GM23248 (cell line): ENCODE data around the gene TNRC6B. TPM values are rescaled to one million over a fixed set of nuclear protein-coding genes. Genes with fewer than 3 reads are reported as not detected.
A peak's percentile ranks its signal among the peaks of the same experiment; 100 is the strongest.

ENCODE experiments used
- DNase-seq: peaks from one replicate; pipeline ENCODE4 v3.0.0-alpha.2; 2015
- H2AFZ ChIP-seq: fragments of 200-600 bp; sonication (generic); 2 replicates; pipeline ENCODE4 v1.6.1; 2016; ENCODE audit warnings: antibody characterized with exemption
- H3F3A ChIP-seq: fragments of 200-600 bp; sonication (generic); 2 replicates; pipeline ENCODE4 v1.6.1; 2016; ENCODE audit warnings: mild to moderate bottlenecking, antibody characterized with exemption, mixed run types; ENCODE audit not compliant: insufficient read depth
- H3K27ac ChIP-seq: fragments of 200-600 bp; sonication (generic); 2 replicates; pipeline ENCODE4 v1.5.1; 2016; ENCODE audit warnings: mild to moderate bottlenecking
- H3K27me3 ChIP-seq: fragments of 200-600 bp; sonication (generic); replicated peaks from 2 replicates; pipeline ENCODE4 v1.6.1; 2016; ENCODE audit warnings: mild to moderate bottlenecking; ENCODE audit not compliant: insufficient read depth
- H3K36me3 ChIP-seq: fragments of 200-600 bp; sonication (generic); 2 replicates; pipeline ENCODE4 v1.6.1; 2016; ENCODE audit warnings: low read depth, mild to moderate bottlenecking
- H3K4me1 ChIP-seq: fragments of 200-600 bp; sonication (generic); 2 replicates; pipeline ENCODE4 v1.6.1; 2016; ENCODE audit warnings: mild to moderate bottlenecking; ENCODE audit not compliant: insufficient read depth
- H3K4me2 ChIP-seq: fragments of 200-600 bp; sonication (generic); one replicate; pipeline ENCODE4 v1.6.1; 2016; ENCODE audit warnings: mild to moderate bottlenecking; ENCODE audit not compliant: unreplicated experiment
- H3K4me3 ChIP-seq: fragments of 200-600 bp; sonication (generic); 2 replicates; pipeline ENCODE4 v1.5.1; 2016; ENCODE audit warnings: mild to moderate bottlenecking
- H3K79me2 ChIP-seq: fragments of 200-600 bp; sonication (generic); 2 replicates; pipeline ENCODE4 v1.6.1; 2016; ENCODE audit warnings: mild to moderate bottlenecking; ENCODE audit not compliant: insufficient read depth
- H3K9ac ChIP-seq: fragments of 200-600 bp; sonication (generic); 2 replicates; pipeline ENCODE4 v1.6.1; 2016; ENCODE audit warnings: mild to moderate bottlenecking
- H3K9me2 ChIP-seq: fragments of 200-600 bp; sonication (generic); 2 replicates; pipeline ENCODE4 v1.6.1; 2016; ENCODE audit warnings: mixed run types, mild to moderate bottlenecking, moderate library complexity; ENCODE audit not compliant: insufficient read depth
- H3K9me3 ChIP-seq: fragments of 200-600 bp; sonication (generic); one replicate; pipeline ENCODE4 v1.6.1; 2017; ENCODE audit warnings: low read depth
- H4K20me1 ChIP-seq: fragments of 200-600 bp; sonication (generic); 2 replicates; pipeline ENCODE4 v1.6.0; 2016; ENCODE audit not compliant: insufficient read depth
- EZH2 ChIP-seq: fragments of 200-600 bp; sonication (generic); IDR thresholded peaks from 2 replicates; pipeline ENCODE4 v1.6.1; 2018; ENCODE audit warnings: antibody characterized with exemption, mild to moderate bottlenecking; ENCODE audit not compliant: insufficient read depth, poor library complexity, severe bottlenecking
- EZH2phosphoT487 ChIP-seq: fragments of 200-600 bp; sonication (generic); IDR thresholded peaks from 2 replicates; pipeline ENCODE4 v1.6.1; 2018; ENCODE audit warnings: antibody characterized with exemption, moderate library complexity, mild to moderate bottlenecking, low read depth; ENCODE audit not compliant: insufficient read depth
- WGBS, 2 experiments: methylation state at CpG; one replicate each; pipeline ENCODE4 v1.1.6; 2015 to 2017; ENCODE audit warnings: low lambda C conversion rate in 2 of 2, low coverage in 1 of 2; ENCODE audit errors: missing lambda C conversion rate in 2 of 2; 5-methylcytosine and 5-hydroxymethylcytosine counted together
- in situ Hi-C: fragments of 300-500 bp; cut with MboI; formaldehyde crosslinking; loops from 2 replicates; pipeline ENCODE4 v1.15.0; 2020
- polyA plus RNA-seq: library from polyadenylated mRNA; unstranded; fragments of >200 nt; fragmentation: Nextera tagmentation; extraction: Ambion mirVana; gene quantifications from 2 replicates; pipeline ENCODE4 v1.2.1, GENCODE V29; 2016
- total RNA-seq: library from RNA; depleted of rRNA; stranded (reverse); fragments of >200 nt; shearing (Covaris generic); gene quantifications from 2 replicates; pipeline ENCODE4 v1.2.3, GENCODE V29; 2014

Gene TNRC6B
- total and polyA plus RNA-seq, 2 experiments from 2014 or later: 14.1 to 21.1 TPM

DNA sequence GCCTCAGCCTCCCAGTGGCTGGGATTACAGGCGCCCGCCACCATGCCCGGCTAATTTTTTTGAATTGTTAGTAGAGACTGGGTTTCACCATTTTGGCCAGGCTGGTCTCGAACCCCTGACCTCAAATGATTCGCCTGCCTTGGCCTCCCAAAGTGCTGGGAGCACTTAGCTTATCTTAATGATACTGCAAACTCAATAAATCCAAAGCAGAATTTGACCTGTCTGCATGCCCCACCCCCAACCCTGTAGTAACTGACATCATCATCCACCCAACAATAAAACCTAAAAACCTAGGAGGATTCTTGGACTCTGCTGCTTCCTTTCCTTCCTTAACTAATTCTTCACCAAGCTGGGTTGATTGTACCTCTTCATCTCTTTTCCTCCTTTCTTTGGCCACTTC, 162.3 kb downstream of the TNRC6B start:
- Histone ChIP-seq H3K27me3 (no peaks in the 10 kb centered on the region), H3K36me3 (no peaks in the 10 kb centered on the region), H3K9me3 (no peaks in the 10 kb centered on the region), H3K9ac (no peak overlapping the region), H3K9me2 (no peaks in the 10 kb centered on the region), H2AFZ (no peak overlapping the region), H3K79me2 (no peaks in the 10 kb centered on the region), H3K4me1 (0 out of 2 replicates have a peak, but pooled peaks cover under 1% of the 10 kb centered on the region), H4K20me1 (no peaks in the 10 kb centered on the region), H3K4me2 (no peak overlapping the region), H3K27ac (no peak overlapping the region), H3F3A (0 out of 2 replicates have a peak, but pooled peaks cover 11% of the 10 kb centered on the region), H3K4me3 (no peak overlapping the region)
- in situ Hi-C loops: loop anchor here (10.0 to 25.0 kb wide), 2 partner anchors 295 to 778 kb away; partner anchors contain the start of gene CACNA1I
- 97 to 98% methylated on average over 5 of the region's 5 CpGs for WGBS, 2 experiments
- no peak for DNase-seq
- TF ChIP-seq EZH2phosphoT487 (no peak), EZH2 (no peak)

DNA sequence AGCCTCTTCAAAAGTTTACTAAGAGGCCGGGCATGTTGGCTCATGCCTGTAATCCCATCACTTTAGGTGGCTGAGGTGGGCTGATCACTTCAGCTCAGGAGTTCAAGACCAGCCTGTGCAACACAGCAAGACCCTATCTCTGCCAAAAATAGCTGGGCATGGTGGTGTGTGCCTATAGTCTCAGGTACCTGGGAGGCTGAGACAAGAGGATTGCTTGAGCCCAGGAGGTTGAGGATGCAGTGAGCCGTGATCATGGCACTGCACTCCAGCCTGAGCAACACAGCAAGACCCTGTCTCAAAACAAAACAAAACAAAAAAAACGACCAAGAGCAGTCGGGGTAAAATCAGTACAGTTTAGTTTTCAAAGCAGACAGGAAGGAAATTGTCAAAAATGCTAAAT, 163.9 kb downstream of the TNRC6B start:
- Histone ChIP-seq H3K9ac (no peak overlapping the region), H3K9me3 (no peaks in the 10 kb centered on the region), H3F3A (0 out of 2 replicates have a peak, but pooled peaks cover 13% of the 10 kb centered on the region), H3K36me3 (no peaks in the 10 kb centered on the region), H4K20me1 (no peaks in the 10 kb centered on the region), H3K79me2 (no peaks in the 10 kb centered on the region), H3K4me2 (no peak overlapping the region), H2AFZ (no peak overlapping the region), H3K4me3 (no peak overlapping the region), H3K27ac (no peak overlapping the region), H3K4me1 (0 out of 2 replicates have a peak, but pooled peaks cover 3% of the 10 kb centered on the region), H3K9me2 (no peaks in the 10 kb centered on the region), H3K27me3 (no peaks in the 10 kb centered on the region)
- in situ Hi-C loops: loop anchor here (10.0 to 25.0 kb wide), 2 partner anchors 297 to 779 kb away; partner anchors contain the start of gene CACNA1I
- DNase-seq: no peak
- WGBS, 2 experiments: 49 to 51% methylated on average over 4 of the region's 4 CpGs
- TF ChIP-seq EZH2: no peak

DNA sequence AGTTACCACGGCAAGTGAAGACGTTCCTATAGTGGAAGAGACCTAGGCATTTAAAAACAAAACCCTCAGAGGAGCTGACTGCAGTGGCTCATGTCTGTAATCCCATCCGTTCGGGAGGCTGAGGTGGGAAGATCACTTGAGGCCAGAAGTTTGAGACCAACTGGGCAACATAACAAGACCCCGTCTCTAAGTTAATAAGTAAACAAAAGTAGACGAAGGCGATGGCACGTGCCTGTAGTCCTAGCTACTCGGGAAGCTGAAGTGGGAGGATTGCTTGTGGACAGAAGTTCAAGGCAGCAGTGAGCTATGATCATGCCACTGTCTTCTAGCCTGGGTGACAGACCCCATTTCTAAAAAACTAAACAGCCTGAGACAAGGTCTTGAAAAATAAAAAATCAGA, 164.8 kb downstream of the TNRC6B start:
- Histone ChIP-seq H2AFZ (no peak overlapping the region), H3K9me3 (no peaks in the 10 kb centered on the region), H3K27ac (no peak overlapping the region), H3F3A (0 out of 2 replicates have a peak, but pooled peaks cover 22% of the 10 kb centered on the region), H3K9ac (no peak overlapping the region), H3K4me2 (no peak overlapping the region), H3K79me2 (peaks cover 7% of the 10 kb centered on the region), H3K4me3 (no peak overlapping the region), H3K9me2 (no peaks in the 10 kb centered on the region), H4K20me1 (no peaks in the 10 kb centered on the region), H3K27me3 (no peaks in the 10 kb centered on the region), H3K4me1 (0 out of 2 replicates have a peak, but pooled peaks cover 7% of the 10 kb centered on the region), H3K36me3 (no peaks in the 10 kb centered on the region)
- 58 to 66% methylated on average over 9 of the region's 9 CpGs for WGBS, 2 experiments
- in situ Hi-C loops: loop anchor here (10.0 to 25.0 kb wide), 2 partner anchors 298 to 780 kb away; partner anchors contain the start of gene CACNA1I
- DNase-seq: no peak
- TF ChIP-seq EZH2phosphoT487: no peak
- no peak for TF ChIP-seq EZH2

DNA sequence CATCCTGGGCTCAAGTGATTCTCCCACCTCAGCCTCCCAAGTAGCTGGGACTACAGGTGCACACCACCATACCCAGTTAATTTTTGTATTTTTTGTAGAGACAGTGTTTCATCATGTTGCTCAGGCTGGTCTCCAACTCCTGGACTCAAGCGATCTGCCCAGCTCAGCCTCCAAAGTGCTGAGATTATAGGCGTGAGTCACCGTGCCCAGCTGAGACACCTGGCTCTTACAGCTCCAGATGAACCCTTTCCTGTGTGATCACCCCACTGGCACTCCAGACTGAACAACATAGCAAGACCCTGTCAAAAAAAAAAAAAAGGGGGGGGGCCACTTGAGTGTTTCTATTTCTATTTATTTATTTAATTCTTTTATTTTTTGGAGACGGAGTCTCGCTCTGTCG, 167.5 kb downstream of the TNRC6B start:
- peaks cover 34% of the 10 kb centered on the region for H3K79me2 ChIP-seq
- H3K9me2 ChIP-seq: no peaks in the 10 kb centered on the region
- in situ Hi-C loops: loop anchor here (10.0 to 25.0 kb wide), 2 partner anchors 300 to 783 kb away; partner anchors contain the start of gene CACNA1I
- peaks cover 15% of the 10 kb centered on the region; the same call in 1 of the 2 replicates for H3K4me1 ChIP-seq
- H3K4me3 ChIP-seq: peak overlapping the region; percentile 96
- H3K9me3 ChIP-seq: no peaks in the 10 kb centered on the region
- H2AFZ ChIP-seq: peak overlapping the region; percentile 90
- H3K9ac ChIP-seq: peak overlapping the region; percentile 83
- 32 to 39% methylated on average over 6 of the region's 6 CpGs for WGBS, 2 experiments
- peak overlapping the region; percentile 74 for H3K27ac ChIP-seq
- peaks cover 13% of the 10 kb centered on the region; the same call in 1 of the 2 replicates for H3K36me3 ChIP-seq
- TF ChIP-seq EZH2 (no peak), EZH2phosphoT487 (no peak)
- no peaks in the 10 kb centered on the region for H3K27me3 ChIP-seq
- peak overlapping the region; percentile 90 for H3K4me2 ChIP-seq
- no peaks in the 10 kb centered on the region for H4K20me1 ChIP-seq
- 0 out of 2 replicates have a peak, but pooled peaks cover 26% of the 10 kb centered on the region for H3F3A ChIP-seq
- peak; percentile 60 for DNase-seq
